Measurements from ENCODE around the gene GRAMD1B.

GRCh38 chr11:123569393-123569792 is 139.3 kb downstream of the GRAMD1B start:
- TF ChIP-seq CTCF (IDR thresholded peaks at IDR 0.05): no peak
- no peak for TF ChIP-seq POLR2A (IDR thresholded peaks at IDR 0.05)
